ENCODE data around the gene PLCB1.
"Not testable (repeated sequence)": the region's sequence is repeated elsewhere in the genome, so short reads cannot be mapped to it uniquely, and the experiment has no call there.

The PLCB1 gene

DNA sequence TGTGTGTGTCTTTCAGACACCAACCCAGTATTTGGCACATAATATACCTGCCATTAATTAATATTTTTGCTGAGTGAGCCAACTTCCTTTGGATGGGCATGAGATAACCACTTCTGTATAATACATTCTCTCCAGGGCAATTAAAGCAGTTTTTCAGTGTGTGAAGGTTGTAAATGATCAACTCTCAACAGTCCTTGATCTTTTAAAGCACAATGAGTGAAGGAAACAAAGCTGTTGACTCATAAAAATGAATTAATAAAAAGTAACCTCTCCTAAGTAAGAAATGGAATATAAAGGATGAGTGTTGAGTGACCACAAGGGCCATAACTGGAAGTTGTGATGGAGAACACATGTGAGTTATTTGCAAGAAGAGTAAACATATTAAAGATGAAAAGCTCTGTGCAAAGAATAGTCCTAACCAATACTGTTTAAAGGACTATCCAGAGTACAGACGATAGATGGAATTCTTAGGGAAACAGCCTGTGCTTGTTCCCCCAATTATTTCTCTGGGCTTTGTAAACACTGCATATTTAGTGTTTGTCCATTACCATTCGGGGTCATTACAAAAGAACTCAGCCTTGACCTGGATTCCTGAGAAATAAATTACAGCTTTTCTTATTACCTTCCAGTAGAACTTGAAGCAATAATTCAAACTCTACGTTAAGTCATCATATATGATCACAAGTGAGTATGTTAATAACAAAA, 446.2 kb downstream of the PLCB1 start:
- H3K4me1 Mint-ChIP-seq: no peaks in the 10 kb centered on the region
- H3K9me3 Mint-ChIP-seq: no peaks in the 10 kb centered on the region
- no peaks in the 10 kb centered on the region for H3K36me3 Mint-ChIP-seq
- DNase-seq: no peak
- no peaks in the 10 kb centered on the region for H3K27me3 Mint-ChIP-seq
- no peak overlapping the region for H3K27ac Mint-ChIP-seq
- CTCF ChIA-PET: no interaction called here
- H3K4me3 Mint-ChIP-seq: no peak overlapping the region

GRCh38 chr20:8579035-8579434, 447.0 kb downstream of the PLCB1 start:
- Mint-ChIP-seq H3K27me3 (no peaks in the 10 kb centered on the region), H3K9me3 (no peaks in the 10 kb centered on the region)
- CTCF ChIA-PET: no interaction called here

DNA sequence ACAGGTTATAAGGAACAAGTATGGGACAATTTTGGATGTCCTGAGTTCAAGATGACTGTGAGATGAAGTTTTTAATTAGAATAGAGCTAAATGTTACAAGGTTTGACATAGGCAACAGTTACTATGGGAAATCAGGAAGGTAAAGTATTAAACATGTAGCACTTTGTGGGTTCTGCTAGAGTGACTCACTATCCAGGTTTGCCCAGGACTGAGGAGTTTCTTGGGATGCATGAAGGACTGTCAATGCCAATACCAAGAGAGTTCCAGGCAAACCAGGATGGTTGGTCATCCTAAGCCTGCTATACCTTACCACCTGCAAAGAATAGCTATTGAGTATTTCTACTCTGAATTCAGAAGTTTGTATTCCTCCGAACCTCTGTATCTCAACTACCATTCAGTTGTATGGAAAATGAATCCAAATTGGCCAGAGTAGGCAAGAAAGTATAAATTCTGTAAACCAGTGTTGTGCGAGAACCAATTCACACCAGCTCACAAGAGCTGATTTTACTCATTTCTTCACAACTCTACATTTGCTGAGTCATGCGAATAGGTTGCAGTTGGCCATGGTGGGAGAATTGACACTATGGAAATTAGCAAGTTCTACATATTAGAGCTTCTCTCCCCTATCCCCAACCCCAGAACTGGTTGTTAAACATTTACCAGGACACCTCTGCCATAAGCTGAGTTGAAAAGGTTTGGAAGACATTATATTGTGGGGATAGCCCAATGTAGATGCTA, 449.5 kb downstream of the PLCB1 start:
- no peaks in the 10 kb centered on the region for H3K27me3 Mint-ChIP-seq
- H3K4me3 Mint-ChIP-seq: no peak overlapping the region
- H3K36me3 Mint-ChIP-seq: no peaks in the 10 kb centered on the region
- CTCF ChIA-PET: no interaction called here
- DNase-seq: no peak
- H3K9me3 Mint-ChIP-seq: peaks cover 4% of the 10 kb centered on the region
- H3K4me1 Mint-ChIP-seq: no peaks in the 10 kb centered on the region
- no peak overlapping the region for H3K27ac Mint-ChIP-seq

More at GRCh38 chr20:8579035-8579434, 447.0 kb downstream of the PLCB1 start:
- Mint-ChIP-seq H3K4me1 (no peaks in the 10 kb centered on the region), H3K36me3 (no peaks in the 10 kb centered on the region), H3K4me3 (no peak overlapping the region), H3K27ac (no peak overlapping the region)
- no peak for DNase-seq

GRCh38 chr20:8583012-8583565, 451.0 kb downstream of the PLCB1 start:
- H3K4me1 Mint-ChIP-seq: no peaks in the 10 kb centered on the region
- CTCF ChIA-PET: no interaction called here
- H3K27ac Mint-ChIP-seq: no peak overlapping the region

GRCh38 chr20:8583566-8584043, 451.5 kb downstream of the PLCB1 start:
- Mint-ChIP-seq H3K9me3 (peaks cover 4% of the 10 kb centered on the region), H3K4me3 (no peak overlapping the region), H3K36me3 (no peaks in the 10 kb centered on the region), H3K4me1 (no peaks in the 10 kb centered on the region), H3K27ac (no peak overlapping the region), H3K27me3 (no peaks in the 10 kb centered on the region)
- no peak for DNase-seq
- CTCF ChIA-PET: no interaction called here

More at GRCh38 chr20:8583012-8583565, 451.0 kb downstream of the PLCB1 start:
- H3K4me3 Mint-ChIP-seq: no peak overlapping the region
- no peaks in the 10 kb centered on the region for H3K27me3 Mint-ChIP-seq
- peaks cover 4% of the 10 kb centered on the region for H3K9me3 Mint-ChIP-seq
- H3K36me3 Mint-ChIP-seq: no peaks in the 10 kb centered on the region
- DNase-seq: no peak

- Mint-ChIP-seq H3K27ac (no peak overlapping the region), H3K9me3 (peaks cover 4% of the 10 kb centered on the region), H3K36me3 (no peaks in the 10 kb centered on the region), H3K4me3 (no peak overlapping the region), H3K27me3 (no peaks in the 10 kb centered on the region), H3K4me1 (no peaks in the 10 kb centered on the region)
- CTCF ChIA-PET: no interaction called here
- DNase-seq: no peak
Observed at GRCh38 chr20:8587251-8587650, 455.2 kb downstream of the PLCB1 start.

GRCh38 chr20:8587810-8588209, 455.7 kb downstream of the PLCB1 start:
- H3K4me3 Mint-ChIP-seq: no peak overlapping the region
- H3K27me3 Mint-ChIP-seq: no peaks in the 10 kb centered on the region
- no peak overlapping the region for H3K27ac Mint-ChIP-seq
- CTCF ChIA-PET: no interaction called here
- no peak for DNase-seq
- H3K36me3 Mint-ChIP-seq: no peaks in the 10 kb centered on the region
- peaks cover 4% of the 10 kb centered on the region for H3K9me3 Mint-ChIP-seq
- H3K4me1 Mint-ChIP-seq: no peaks in the 10 kb centered on the region

- Mint-ChIP-seq H3K36me3 (no peaks in the 10 kb centered on the region), H3K27me3 (no peaks in the 10 kb centered on the region), H3K9me3 (peaks cover 2% of the 10 kb centered on the region), H3K4me1 (no peaks in the 10 kb centered on the region), H3K4me3 (no peak overlapping the region), H3K27ac (no peak overlapping the region)
- DNase-seq: no peak
- CTCF ChIA-PET: no interaction called here
Observed at GRCh38 chr20:8589956-8590355, 457.9 kb downstream of the PLCB1 start.

GRCh38 chr20:8600910-8601541, 469.0 kb downstream of the PLCB1 start:
- H3K27ac Mint-ChIP-seq, CTCF ChIA-PET, DNase-seq, H3K4me3 Mint-ChIP-seq, H3K36me3 Mint-ChIP-seq, H3K27me3 Mint-ChIP-seq, H3K9me3 Mint-ChIP-seq: not testable (repeated sequence)
- H3K4me1 Mint-ChIP-seq: peaks cover 11% of the 10 kb centered on the region

- Mint-ChIP-seq H3K36me3 (no peaks in the 10 kb centered on the region), H3K4me3 (no peak overlapping the region), H3K27me3 (no peaks in the 10 kb centered on the region), H3K4me1 (peaks cover 11% of the 10 kb centered on the region), H3K27ac (no peak overlapping the region), H3K9me3 (no peaks in the 10 kb centered on the region)
- DNase-seq: no peak
- CTCF ChIA-PET: no interaction called here
Observed at GRCh38 chr20:8601542-8601912, 469.5 kb downstream of the PLCB1 start.

- CTCF ChIA-PET: no interaction called here
- Mint-ChIP-seq H3K27me3 (no peaks in the 10 kb centered on the region), H3K9me3 (no peaks in the 10 kb centered on the region), H3K27ac (peak overlapping the region; percentile 53), H3K4me1 (peaks cover 11% of the 10 kb centered on the region), H3K4me3 (peak overlapping the region; percentile 21), H3K36me3 (no peaks in the 10 kb centered on the region)
- DNase-seq: no peak
Observed at GRCh38 chr20:8602389-8603116, 470.5 kb downstream of the PLCB1 start.

- Mint-ChIP-seq H3K27me3 (no peaks in the 10 kb centered on the region), H3K36me3 (no peaks in the 10 kb centered on the region), H3K9me3 (no peaks in the 10 kb centered on the region), H3K4me1 (no peaks in the 10 kb centered on the region), H3K27ac (no peak overlapping the region), H3K4me3 (no peak overlapping the region)
- CTCF ChIA-PET: interaction anchor here (1.2 kb wide), 1 partner anchor 114 kb away, joined by 4 read pairs; no protein-coding TSS in a partner anchor
- DNase-seq: no peak
Observed at GRCh38 chr20:8608470-8608869, 476.4 kb downstream of the PLCB1 start.

- CTCF ChIA-PET: no interaction called here
- no peaks in the 10 kb centered on the region for H3K4me1 Mint-ChIP-seq
Observed at GRCh38 chr20:8616792-8617191, 484.7 kb downstream of the PLCB1 start.

DNA sequence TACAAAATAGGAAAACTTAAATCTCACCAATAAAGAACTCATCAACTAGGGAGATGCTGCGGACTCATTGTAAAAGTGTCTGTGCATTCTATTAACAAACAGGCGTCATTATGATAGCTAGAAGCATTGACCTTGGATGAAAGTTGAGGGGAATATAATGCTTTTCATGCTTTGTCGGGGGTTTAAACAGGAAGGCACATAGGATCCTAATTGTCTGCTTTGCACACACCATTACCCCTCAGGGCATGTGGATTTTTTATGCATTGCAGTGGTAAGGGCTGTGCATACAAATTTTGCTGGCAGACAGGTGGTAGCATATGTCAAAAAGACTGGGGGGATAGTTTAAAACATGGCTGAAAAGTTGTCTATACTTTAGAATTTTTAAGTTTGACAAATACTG, 488.9 kb downstream of the PLCB1 start:
- DNase-seq: no peak
- Mint-ChIP-seq H3K36me3 (no peaks in the 10 kb centered on the region), H3K9me3 (no peaks in the 10 kb centered on the region), H3K4me1 (no peaks in the 10 kb centered on the region), H3K27ac (no peak overlapping the region), H3K4me3 (no peak overlapping the region), H3K27me3 (no peaks in the 10 kb centered on the region)
- CTCF ChIA-PET: no interaction called here

More at GRCh38 chr20:8616792-8617191, 484.7 kb downstream of the PLCB1 start:
- Mint-ChIP-seq H3K27ac (no peak overlapping the region), H3K9me3 (no peaks in the 10 kb centered on the region), H3K4me3 (no peak overlapping the region), H3K27me3 (no peaks in the 10 kb centered on the region), H3K36me3 (no peaks in the 10 kb centered on the region)
- no peak for DNase-seq

Measured in activated naive CD4-positive, alpha-beta T cell treated with anti-CD3 and anti-CD28 coated beads, Interleukin-2, amount 10 ng/mL, durations not matched to agents 7 days and 5 days (primary cell).